Natural killer cell treated with Interleukin-12 subunit alpha and Interleukin-12 subunit beta and Interleukin-15 and Interleukin-18, amount 100 ng/mL, for 72 hours (primary cell): ENCODE data around the gene LGALS3. TPM values are rescaled to one million over a fixed set of nuclear protein-coding genes. Genes with fewer than 3 reads are reported as not detected.

Experiments used
- ATAC-seq, 2 donors: fragments of 150-1000 bp; cut with Tn5 transposase in 1 of 2; sonication (Bioruptor Pico), chemical (Tn5 transposase) in 1 of 2; 2 replicates each; pipeline ENCODE4 v1.10.0; 2021
- DNase-seq: peaks from one replicate; pipeline ENCODE4 v3.0.0; 2022; ENCODE audit warnings: low spot score
- H3K27ac Mint-ChIP-seq, 2 donors: 1 replicate in 1 of 2; 2 replicates in 1 of 2; pipeline ENCODE4 v1.8.0; 2022; ENCODE audit warnings: mixed read lengths in 2 of 2, mild to moderate bottlenecking in 1 of 2, moderate library complexity in 1 of 2
- H3K27me3 Mint-ChIP-seq, 2 donors: 1 replicate in 1 of 2; 2 replicates in 1 of 2; pipeline ENCODE4 v1.8.0; 2022; ENCODE audit warnings: mixed read lengths in 2 of 2
- H3K36me3 Mint-ChIP-seq: one replicate; pipeline ENCODE4 v1.8.0; 2022; ENCODE audit warnings: mixed read lengths
- H3K4me1 Mint-ChIP-seq, 2 donors: 1 replicate in 1 of 2; 2 replicates in 1 of 2; pipeline ENCODE4 v1.8.0; 2022; ENCODE audit warnings: low read depth in 2 of 2, mixed read lengths in 2 of 2, mild to moderate bottlenecking in 1 of 2
- H3K4me3 Mint-ChIP-seq: one replicate; pipeline ENCODE4 v1.8.0; 2022; ENCODE audit warnings: mixed read lengths
- H3K9me3 Mint-ChIP-seq: 2 replicates; pipeline ENCODE4 v1.8.0; 2022; ENCODE audit warnings: mixed read lengths
- total RNA-seq, 2 donors: library from RNA; stranded (reverse); gene quantifications; one replicate each; pipeline ENCODE4 v1.2.3, GENCODE V29; 2022

LGALS3 gene
- total RNA-seq, 2 donors from 2014 or later: 161 to 224 TPM

DNA sequence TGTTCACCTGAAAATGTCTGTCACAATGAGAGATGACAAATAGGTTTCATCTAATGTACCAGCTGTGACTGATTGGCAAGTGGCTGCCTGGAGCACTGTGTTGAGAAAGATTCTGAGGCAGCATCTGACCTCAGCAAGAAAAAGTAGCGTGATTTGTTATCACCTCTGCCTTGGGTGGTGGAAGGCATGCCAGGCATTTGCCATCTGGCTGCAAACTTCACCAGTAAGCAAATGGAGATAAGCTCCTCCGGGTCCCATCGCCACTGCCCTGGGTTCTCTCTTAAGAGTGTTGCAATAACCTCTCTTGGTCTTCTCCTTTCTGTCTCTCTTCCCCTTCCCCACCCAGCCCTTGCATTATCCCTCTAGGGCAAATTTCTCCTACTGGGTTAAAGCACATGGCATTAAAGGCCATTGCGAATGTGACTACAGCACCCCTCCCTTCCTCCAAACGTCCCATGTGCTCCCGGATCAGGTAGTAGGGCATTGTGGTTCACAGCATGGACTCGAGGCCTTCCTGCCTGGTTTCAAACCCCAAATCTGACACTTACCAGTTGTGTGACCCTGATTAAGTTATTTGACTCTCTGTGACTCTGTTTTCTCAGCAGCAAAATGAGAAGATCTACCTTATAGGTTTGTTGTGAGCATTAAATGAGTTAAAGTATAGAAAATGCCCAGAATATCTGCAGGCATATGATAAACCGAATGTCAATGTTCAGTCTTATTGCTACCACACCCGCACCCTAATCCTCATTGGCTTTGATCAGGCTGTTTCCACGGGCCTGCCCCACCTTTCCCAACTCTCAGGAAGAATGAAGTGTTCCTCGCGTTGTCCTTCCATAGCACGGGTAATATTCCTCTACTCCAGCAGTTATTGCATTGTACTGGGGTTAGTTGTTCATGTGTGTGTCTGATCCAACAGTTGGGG is 8.2 kb upstream of the LGALS3 start:
- no peak for DNase-seq
- H3K36me3 Mint-ChIP-seq: peaks cover 5% of the 10 kb centered on the region
- H3K4me1 Mint-ChIP-seq: peaks cover 51 to 55% of the 10 kb centered on the region in 2 donors
- ATAC-seq: peak; percentile 43 to 52
- H3K4me3 Mint-ChIP-seq: peak overlapping the region; percentile 43
- H3K27ac Mint-ChIP-seq: peak overlapping the region; percentile 24 to 62
- peaks cover 0 to 5% of the 10 kb centered on the region in 2 donors for H3K27me3 Mint-ChIP-seq
- H3K9me3 Mint-ChIP-seq: peaks cover 5% of the 10 kb centered on the region

DNA sequence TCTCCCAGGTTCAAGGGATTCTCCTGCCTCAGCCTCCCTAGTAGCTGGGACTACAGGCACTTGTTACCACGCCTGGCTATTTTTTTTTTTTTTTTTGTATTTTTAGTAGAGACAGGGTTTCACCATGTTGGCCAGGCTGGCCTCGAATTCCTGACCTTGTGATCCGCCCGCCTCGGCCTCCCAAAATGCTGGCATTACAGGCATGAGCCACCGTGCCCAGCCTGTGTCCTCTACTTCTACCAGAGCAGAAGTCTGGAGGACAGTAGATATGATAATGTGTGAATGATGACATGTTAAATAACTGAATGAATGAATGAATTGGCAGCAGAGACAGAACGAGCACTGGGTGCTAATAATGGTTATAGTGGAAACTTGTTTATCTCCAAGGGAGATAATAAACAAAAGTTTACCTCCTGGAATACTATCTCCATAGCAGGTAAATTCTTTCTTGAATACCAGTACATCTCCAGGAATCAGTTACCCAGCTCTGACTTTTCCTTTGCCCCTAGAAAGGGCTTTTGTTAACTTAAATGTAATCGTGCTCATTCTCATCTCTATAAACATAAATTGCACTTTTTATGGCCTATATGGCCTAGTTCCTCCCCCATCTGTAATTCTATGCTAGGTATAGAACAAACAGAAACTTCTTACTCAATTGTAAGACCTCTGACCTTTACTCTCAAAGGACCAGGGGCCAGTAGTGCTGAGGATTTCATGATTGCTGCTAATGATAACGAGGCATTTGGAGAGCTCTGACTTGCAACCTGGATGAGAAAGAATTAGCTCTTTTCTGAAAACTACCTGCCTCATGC is 7.2 kb upstream of the LGALS3 start:
- peaks cover 5% of the 10 kb centered on the region for H3K36me3 Mint-ChIP-seq
- ATAC-seq (no peak), DNase-seq (no peak)
- H3K4me1 Mint-ChIP-seq: peaks cover 61 to 62% of the 10 kb centered on the region in 2 donors
- H3K27me3 Mint-ChIP-seq: peaks cover 0 to 5% of the 10 kb centered on the region in 2 donors
- peak overlapping the region in 1 of 2 donors; percentile 18 for H3K27ac Mint-ChIP-seq
- H3K4me3 Mint-ChIP-seq: no peak overlapping the region
- peaks cover 5% of the 10 kb centered on the region for H3K9me3 Mint-ChIP-seq

DNA sequence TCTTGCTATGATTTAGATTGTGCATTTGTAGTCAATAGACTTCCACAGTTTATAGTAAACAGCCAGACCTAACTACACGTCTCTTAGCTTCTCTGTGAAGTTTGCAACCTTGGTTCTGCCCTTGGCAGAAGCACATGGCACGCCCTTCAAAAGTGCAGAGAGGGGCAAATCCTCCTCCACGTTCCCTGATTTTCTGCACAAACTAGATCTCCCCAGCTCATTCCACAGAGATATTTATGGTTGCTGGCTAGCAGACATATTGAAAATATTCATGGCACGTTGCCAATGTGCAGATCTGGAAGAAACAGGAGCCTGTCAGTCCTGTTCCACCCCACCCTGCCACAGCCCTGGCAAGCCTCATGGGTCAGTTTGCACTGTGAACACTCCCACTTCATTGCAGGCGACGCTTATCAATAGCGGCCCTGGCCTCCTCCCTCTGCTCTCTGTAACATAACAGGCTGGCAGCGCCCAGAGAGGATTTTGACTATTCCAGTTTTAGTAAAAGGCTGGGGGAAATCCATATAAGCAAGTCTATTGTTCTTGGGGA is 6.5 kb upstream of the LGALS3 start:
- peaks cover 5% of the 10 kb centered on the region for H3K9me3 Mint-ChIP-seq
- ATAC-seq (no peak), DNase-seq (no peak)
- no peak overlapping the region for H3K4me3 Mint-ChIP-seq
- peaks cover 5% of the 10 kb centered on the region for H3K36me3 Mint-ChIP-seq
- H3K4me1 Mint-ChIP-seq: peaks cover 65 to 67% of the 10 kb centered on the region in 2 donors
- peaks cover 0 to 5% of the 10 kb centered on the region in 2 donors for H3K27me3 Mint-ChIP-seq
- peak overlapping the region; percentile 15 to 18 for H3K27ac Mint-ChIP-seq

DNA sequence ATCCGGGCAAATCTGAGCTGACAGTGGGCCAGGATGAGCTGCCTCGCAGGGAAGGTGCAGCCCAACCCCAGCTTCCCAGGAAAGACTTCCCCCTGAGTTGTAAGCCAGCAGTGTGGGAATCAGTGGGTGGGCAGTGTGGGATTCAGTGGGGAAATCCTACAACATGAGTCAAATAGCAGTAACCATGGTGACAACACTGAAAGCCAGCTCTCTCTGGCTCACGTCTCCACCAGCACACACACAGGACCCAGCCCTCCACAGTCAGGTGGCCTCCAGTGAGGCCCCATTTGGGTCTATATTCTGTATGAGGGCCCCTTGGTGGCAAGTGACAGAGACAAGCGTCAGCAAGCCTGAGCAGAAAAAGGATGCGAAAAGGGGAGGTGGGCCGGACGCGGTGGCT is 6.0 kb upstream of the LGALS3 start:
- Mint-ChIP-seq H3K36me3 (peaks cover 5% of the 10 kb centered on the region), H3K4me1 (peaks cover 63 to 64% of the 10 kb centered on the region in 2 donors), H3K9me3 (peaks cover 5% of the 10 kb centered on the region), H3K4me3 (no peak overlapping the region), H3K27me3 (peaks cover 0 to 5% of the 10 kb centered on the region in 2 donors), H3K27ac (peak overlapping the region; percentile 13 to 18)
- no peak for ATAC-seq
- no peak for DNase-seq

DNA sequence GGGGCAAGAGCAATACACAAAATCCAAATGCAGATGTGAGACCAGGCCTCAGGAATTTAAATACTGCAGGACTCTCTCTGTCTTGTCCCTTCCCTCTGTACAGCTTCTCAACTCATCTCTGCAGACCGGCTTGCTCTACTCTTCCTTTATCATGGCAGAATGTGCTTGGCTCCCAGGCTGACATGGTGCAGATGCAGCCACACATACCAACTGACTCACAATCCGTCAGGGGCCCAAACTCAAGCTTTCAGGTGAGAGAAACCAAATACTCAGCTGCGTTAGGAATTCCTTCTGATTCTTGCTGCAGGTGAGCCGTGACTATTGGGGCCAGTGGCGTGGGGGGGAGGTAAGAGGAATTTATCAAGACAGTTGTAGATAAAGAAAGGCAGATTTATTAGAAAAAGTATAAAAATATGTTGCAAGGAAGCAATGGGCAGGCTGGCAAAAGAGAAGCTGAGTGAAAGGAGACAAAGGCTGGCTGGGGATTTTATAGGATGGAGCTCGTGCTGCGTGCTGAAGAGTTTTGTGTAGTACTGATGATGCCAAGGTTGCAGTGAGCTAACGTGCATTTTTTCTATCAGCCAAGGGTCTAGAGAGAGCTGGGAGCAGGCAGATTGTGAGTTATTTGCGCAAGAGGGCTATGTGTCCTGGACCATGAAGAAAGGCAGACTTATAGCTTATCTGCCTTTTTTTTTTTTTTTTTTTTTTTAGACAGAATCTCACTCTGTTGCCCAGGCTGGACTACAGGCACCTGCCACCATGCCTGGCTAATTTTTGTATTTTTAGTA is 5.0 kb upstream of the LGALS3 start:
- no peak for ATAC-seq
- Mint-ChIP-seq H3K27me3 (peaks cover 0 to 5% of the 10 kb centered on the region in 2 donors), H3K27ac (peak overlapping the region in 1 of 2 donors; percentile 13), H3K36me3 (peaks cover 5% of the 10 kb centered on the region), H3K9me3 (peaks cover 5% of the 10 kb centered on the region), H3K4me1 (peaks cover 66 to 68% of the 10 kb centered on the region in 2 donors), H3K4me3 (peak overlapping the region; percentile 11)
- no peak for DNase-seq

GRCh38 chr14:55124774-55125386 is 4.2 kb upstream of the LGALS3 start:
- Mint-ChIP-seq H3K27ac (peak overlapping the region; percentile 83 to 93), H3K27me3 (peaks cover 0 to 4% of the 10 kb centered on the region in 2 donors), H3K4me1 (peaks cover 63 to 64% of the 10 kb centered on the region in 2 donors), H3K36me3 (peaks cover 5% of the 10 kb centered on the region), H3K4me3 (peak overlapping the region; percentile 73), H3K9me3 (peaks cover 4% of the 10 kb centered on the region)
- ATAC-seq (no peak), DNase-seq (no peak)

DNA sequence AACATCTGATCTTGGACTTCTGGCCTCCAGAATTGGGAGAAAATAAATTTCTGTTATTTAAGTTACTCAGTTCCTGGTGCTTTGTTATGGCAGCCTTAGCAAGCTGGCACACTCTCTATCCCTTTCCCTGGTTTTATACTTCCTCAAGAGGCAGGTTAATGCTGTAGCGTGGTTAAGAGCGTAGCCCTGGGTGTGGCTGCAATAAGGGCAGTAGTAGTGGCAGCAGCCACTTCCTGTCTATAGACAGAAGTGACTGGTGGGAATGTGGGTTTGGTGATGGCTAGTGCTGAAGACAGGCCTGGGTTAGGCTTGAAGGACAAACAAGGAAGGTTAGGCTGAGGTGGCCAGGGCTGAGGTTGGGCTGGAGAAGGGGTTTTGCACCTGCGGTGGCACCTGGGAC is 3.6 kb upstream of the LGALS3 start:
- H3K36me3 Mint-ChIP-seq: peaks cover 4% of the 10 kb centered on the region
- H3K27me3 Mint-ChIP-seq: no peaks in the 10 kb centered on the region
- H3K4me1 Mint-ChIP-seq: peaks cover 62 to 63% of the 10 kb centered on the region in 2 donors
- ATAC-seq: peak in 1 of 2 donors; percentile 66
- peak overlapping the region; percentile 83 to 93 for H3K27ac Mint-ChIP-seq
- no peaks in the 10 kb centered on the region for H3K9me3 Mint-ChIP-seq
- peak; percentile 73 for DNase-seq
- peak overlapping the region; percentile 73 for H3K4me3 Mint-ChIP-seq

DNA sequence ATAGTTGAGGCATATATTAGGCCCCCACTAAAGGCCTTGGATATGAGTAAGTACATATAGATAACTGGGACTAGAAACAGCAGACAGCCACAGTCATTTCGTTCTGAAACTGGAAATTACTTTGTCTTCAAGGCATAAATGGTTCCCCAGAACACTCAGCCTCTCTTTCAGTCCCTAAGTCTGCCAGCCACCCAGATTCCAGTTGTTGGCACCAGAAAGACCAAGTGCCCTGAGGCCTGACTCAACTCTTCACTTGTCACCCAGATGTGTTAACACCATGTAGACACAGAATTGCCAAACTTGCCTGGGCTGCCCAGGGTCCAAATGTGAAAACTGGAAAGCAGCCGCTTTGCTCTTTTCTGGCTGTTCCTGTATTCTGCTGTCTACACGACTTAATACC is 3.0 kb upstream of the LGALS3 start:
- no peaks in the 10 kb centered on the region for H3K27me3 Mint-ChIP-seq
- H3K4me1 Mint-ChIP-seq: peaks cover 59% of the 10 kb centered on the region in 2 donors
- H3K36me3 Mint-ChIP-seq: peaks cover 4% of the 10 kb centered on the region
- H3K27ac Mint-ChIP-seq: peak overlapping the region; percentile 83 to 93
- H3K4me3 Mint-ChIP-seq: peak overlapping the region; percentile 73
- no peaks in the 10 kb centered on the region for H3K9me3 Mint-ChIP-seq
- ATAC-seq: peak in 1 of 2 donors; percentile 4
- DNase-seq: no peak

- no peak for ATAC-seq
- H3K27me3 Mint-ChIP-seq: no peaks in the 10 kb centered on the region
- no peaks in the 10 kb centered on the region for H3K9me3 Mint-ChIP-seq
- peak overlapping the region; percentile 32 for H3K4me3 Mint-ChIP-seq
- no peak for DNase-seq
- peak overlapping the region; percentile 83 to 93 for H3K27ac Mint-ChIP-seq
- H3K4me1 Mint-ChIP-seq: peaks cover 64 to 65% of the 10 kb centered on the region in 2 donors
- H3K36me3 Mint-ChIP-seq: peaks cover 11% of the 10 kb centered on the region
Observed at GRCh38 chr14:55126932-55127459, 2.1 kb upstream of the LGALS3 start.

- no peak for ATAC-seq
- Mint-ChIP-seq H3K4me1 (peaks cover 63 to 64% of the 10 kb centered on the region in 2 donors), H3K36me3 (peaks cover 11% of the 10 kb centered on the region), H3K27me3 (no peaks in the 10 kb centered on the region), H3K27ac (peak overlapping the region; percentile 93), H3K9me3 (no peaks in the 10 kb centered on the region), H3K4me3 (peak overlapping the region; percentile 97)
- no peak for DNase-seq
Observed at GRCh38 chr14:55127460-55127951, 1.5 kb upstream of the LGALS3 start.

- Mint-ChIP-seq H3K27ac (peak overlapping the region; percentile 93), H3K4me3 (peak overlapping the region; percentile 97)
Observed at GRCh38 chr14:55128386-55129085, 516 bp upstream of the LGALS3 start.

More at GRCh38 chr14:55128386-55129085, 516 bp upstream of the LGALS3 start:
- DNase-seq (no peak), ATAC-seq (no peak)
- no peaks in the 10 kb centered on the region for H3K9me3 Mint-ChIP-seq
- peaks cover 60 to 72% of the 10 kb centered on the region in 2 donors for H3K4me1 Mint-ChIP-seq
- no peaks in the 10 kb centered on the region for H3K27me3 Mint-ChIP-seq
- peaks cover 15% of the 10 kb centered on the region for H3K36me3 Mint-ChIP-seq
